Measurements from ENCODE around the gene CDC123.

DNA sequence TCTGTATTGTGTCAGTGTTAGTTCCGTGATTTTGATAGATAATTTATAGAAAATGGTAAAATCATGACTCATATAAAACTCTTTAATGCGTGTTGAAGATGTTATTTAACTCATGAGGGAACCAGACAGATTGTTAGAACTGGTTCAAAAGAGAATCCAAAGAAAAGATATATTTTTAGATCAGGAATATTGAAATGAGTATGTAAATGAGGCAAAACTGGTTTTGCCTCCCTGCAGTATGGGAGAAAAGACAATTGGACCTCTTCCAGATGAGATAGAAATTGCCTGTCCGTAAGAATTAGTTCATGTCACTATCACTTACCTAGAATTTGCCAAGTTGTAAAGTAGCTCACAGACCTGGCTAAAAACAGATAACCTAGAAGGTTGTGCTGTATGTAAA is 17.6 kb downstream of the CDC123 start:
- TF ChIP-seq, protein P1, sequence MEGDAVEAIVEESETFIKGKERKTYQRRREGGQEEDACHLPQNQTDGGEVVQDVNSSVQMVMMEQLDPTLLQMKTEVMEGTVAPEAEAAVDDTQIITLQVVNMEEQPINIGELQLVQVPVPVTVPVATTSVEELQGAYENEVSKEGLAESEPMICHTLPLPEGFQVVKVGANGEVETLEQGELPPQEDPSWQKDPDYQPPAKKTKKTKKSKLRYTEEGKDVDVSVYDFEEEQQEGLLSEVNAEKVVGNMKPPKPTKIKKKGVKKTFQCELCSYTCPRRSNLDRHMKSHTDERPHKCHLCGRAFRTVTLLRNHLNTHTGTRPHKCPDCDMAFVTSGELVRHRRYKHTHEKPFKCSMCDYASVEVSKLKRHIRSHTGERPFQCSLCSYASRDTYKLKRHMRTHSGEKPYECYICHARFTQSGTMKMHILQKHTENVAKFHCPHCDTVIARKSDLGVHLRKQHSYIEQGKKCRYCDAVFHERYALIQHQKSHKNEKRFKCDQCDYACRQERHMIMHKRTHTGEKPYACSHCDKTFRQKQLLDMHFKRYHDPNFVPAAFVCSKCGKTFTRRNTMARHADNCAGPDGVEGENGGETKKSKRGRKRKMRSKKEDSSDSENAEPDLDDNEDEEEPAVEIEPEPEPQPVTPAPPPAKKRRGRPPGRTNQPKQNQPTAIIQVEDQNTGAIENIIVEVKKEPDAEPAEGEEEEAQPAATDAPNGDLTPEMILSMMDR (conservative IDR thresholded peaks at IDR 0.05; ENCODE audit: low read depth, low read length), result no peak
- no peak for TF ChIP-seq EZH2phosphoT487 (IDR thresholded peaks at IDR 0.05; ENCODE audit: borderline replicate concordance, low read length)
